HUES6 (cell line): Measurements from ENCODE around the gene CFAP61.
"Not testable (repeated sequence)": the region's sequence is repeated elsewhere in the genome, so short reads cannot be mapped to it uniquely, and the experiment has no call there.

ENCODE experiments used
- H3K27ac ChIP-seq: 2 replicates; pipeline ENCODE4 v1.7.0; 2013; ENCODE audit warnings: low read depth, mild to moderate bottlenecking, low read length, inconsistent platforms
- H3K27me3 ChIP-seq: 2 replicates; pipeline ENCODE4 v1.6.1; 2013; ENCODE audit warnings: low read length; ENCODE audit not compliant: control insufficient read depth, insufficient read depth
- H3K36me3 ChIP-seq: 2 replicates; pipeline ENCODE4 v1.6.1; 2013; ENCODE audit warnings: low read length; ENCODE audit not compliant: control insufficient read depth, insufficient read depth
- H3K4me1 ChIP-seq: 2 replicates; pipeline ENCODE4 v1.6.1; 2013; ENCODE audit warnings: low read length; ENCODE audit not compliant: control insufficient read depth, insufficient read depth
- H3K4me3 ChIP-seq: 2 replicates; pipeline ENCODE4 v1.5.1; 2013; ENCODE audit warnings: low read depth, low read length
- H3K9ac ChIP-seq: one replicate; pipeline ENCODE4 v1.6.1; 2013; ENCODE audit warnings: mild to moderate bottlenecking, low read length
- H3K9me3 ChIP-seq: 2 replicates; pipeline ENCODE4 v1.6.1; 2013; ENCODE audit warnings: low read depth, low read length; ENCODE audit not compliant: control insufficient read depth, insufficient read depth

CFAP61 gene

DNA sequence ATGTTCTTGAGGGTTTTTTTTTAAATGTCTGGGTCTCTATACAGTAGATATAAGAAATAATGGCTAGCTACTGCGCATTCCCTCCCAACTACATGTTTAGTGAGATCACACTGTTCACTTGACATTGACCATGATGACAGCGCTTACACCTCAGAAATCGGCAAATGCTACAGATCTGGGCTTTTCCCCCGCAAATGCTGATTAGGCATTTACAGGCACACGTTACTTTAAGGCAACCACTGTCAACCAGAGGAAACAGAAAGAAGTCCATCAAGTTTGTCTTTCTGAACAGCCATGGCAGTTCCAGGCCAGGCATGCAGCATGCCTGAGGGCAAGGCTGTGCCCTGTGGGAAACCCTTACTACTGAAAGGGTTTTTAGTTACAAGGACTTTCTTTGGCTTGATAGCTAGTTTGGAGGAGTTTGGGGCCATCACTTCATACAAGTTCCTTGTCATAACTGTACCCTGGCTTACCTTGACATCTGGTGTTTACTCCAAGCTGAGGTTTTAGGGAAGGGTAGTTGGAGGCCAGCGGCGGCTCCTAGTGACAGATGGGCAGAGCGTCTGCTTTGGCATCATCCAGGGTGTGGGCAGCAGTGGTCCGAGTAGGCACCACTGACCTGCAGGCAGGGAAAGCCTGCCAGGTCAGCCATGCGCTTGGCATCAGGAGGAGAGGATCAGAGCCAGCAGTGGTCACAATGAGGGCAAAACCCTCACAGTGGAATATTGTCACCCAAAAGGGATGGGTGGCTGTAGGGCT lies 43.0 kb downstream of the CFAP61 start:
- Histone ChIP-seq H3K27ac (no peak overlapping the region), H3K4me1 (no peaks in the 10 kb centered on the region), H3K4me3 (no peak overlapping the region), H3K27me3 (no peaks in the 10 kb centered on the region), H3K9me3 (no peaks in the 10 kb centered on the region), H3K36me3 (no peaks in the 10 kb centered on the region), H3K9ac (no peak overlapping the region)

DNA sequence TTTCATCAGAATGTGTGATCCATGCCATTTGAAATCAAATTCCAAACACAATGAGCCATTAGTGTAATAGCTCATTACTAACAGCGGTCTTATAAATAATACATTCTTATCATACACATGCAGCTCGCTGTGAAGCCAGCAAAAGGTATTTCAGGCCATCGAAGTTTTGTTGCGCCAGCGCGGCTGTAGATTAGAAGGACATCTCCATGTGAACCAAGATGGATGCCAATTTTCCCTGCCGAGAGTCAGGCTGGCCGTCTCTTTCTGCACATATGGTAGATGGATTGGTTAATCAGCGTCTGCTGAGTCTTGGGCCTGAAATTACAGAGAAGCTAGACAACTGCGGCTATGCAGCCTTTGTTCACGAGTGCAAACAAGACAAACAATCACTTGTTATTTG lies 44.1 kb downstream of the CFAP61 start:
- H3K9ac ChIP-seq: no peak overlapping the region
- no peaks in the 10 kb centered on the region for H3K27me3 ChIP-seq
- no peaks in the 10 kb centered on the region for H3K36me3 ChIP-seq
- H3K4me3 ChIP-seq: no peak overlapping the region
- no peak overlapping the region for H3K27ac ChIP-seq
- no peaks in the 10 kb centered on the region for H3K4me1 ChIP-seq
- H3K9me3 ChIP-seq: no peaks in the 10 kb centered on the region

DNA sequence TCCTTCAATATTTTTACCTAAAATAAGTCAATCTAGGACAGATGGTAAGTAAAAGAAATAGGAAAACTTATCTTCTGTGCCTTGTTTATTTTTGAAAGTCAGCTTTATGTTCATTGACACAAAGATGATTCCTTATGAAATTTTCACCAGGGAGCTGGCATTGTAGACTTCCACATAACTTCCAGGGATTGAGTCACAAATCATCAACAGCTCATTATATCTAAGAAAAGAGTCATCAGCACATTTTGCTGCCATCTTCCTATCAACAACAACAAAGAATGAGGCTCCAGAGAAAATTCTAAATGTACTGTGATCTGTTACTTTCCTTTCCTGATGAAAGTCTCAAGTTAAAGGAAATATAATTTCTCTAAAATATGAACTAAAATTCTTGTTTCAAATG lies 48.5 kb downstream of the CFAP61 start:
- no peak overlapping the region for H3K27ac ChIP-seq
- H3K9ac ChIP-seq: no peak overlapping the region
- no peaks in the 10 kb centered on the region for H3K36me3 ChIP-seq
- no peak overlapping the region for H3K4me3 ChIP-seq
- H3K27me3 ChIP-seq: no peaks in the 10 kb centered on the region
- no peaks in the 10 kb centered on the region for H3K9me3 ChIP-seq
- H3K4me1 ChIP-seq: 0 out of 2 replicates have a peak, but pooled peaks cover 4% of the 10 kb centered on the region

DNA sequence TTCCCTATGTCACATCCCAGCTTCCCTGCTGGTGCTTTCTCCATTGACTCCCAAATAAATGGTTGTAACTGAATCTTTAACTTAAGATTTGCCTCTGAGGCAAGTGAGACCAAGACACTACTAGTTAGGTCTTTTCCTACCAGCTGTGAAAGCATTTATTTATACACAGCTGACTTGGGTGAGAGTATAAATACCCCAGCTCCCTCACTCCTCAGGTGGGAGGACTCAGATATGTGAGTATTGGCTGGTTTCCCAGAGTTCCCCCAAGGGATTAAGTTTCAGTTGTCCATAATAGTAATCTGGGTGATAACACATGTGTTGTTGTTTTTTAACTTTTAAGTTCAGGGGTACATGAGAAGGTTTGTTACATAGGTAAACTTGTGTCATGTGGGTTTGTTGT lies 49.8 kb downstream of the CFAP61 start:
- no peak overlapping the region for H3K27ac ChIP-seq
- H3K27me3 ChIP-seq: no peaks in the 10 kb centered on the region
- H3K9ac ChIP-seq: no peak overlapping the region
- H3K9me3 ChIP-seq: no peaks in the 10 kb centered on the region
- H3K36me3 ChIP-seq: no peaks in the 10 kb centered on the region
- peaks cover 15% of the 10 kb centered on the region for H3K4me1 ChIP-seq
- no peak overlapping the region for H3K4me3 ChIP-seq

DNA sequence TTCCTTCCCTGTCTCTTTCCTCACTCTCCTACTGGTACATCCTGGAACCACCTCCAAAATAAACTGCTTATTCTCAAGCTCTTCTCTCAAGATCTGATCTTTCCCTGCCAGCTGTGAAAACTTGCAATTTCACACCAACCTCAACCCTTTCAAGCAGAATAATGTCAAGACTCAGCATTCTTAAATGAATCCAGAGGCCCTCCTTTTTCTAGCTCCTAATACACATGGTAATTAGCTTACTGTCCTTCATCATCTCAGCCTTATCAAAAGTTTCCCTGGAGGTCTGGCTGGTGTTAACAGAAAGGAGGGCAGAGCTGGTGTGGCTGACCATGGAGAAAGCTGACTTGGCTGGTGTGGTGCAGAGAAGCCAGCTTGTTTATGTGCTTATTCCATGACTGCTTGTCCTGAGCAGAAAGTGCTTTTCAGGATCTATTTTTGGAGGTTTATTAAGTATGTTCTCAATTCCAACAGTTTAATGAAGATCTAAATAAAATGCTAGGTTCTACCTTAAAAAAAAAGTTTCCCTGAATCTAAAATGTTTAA lies 50.5 kb downstream of the CFAP61 start:
- H3K36me3 ChIP-seq: no peaks in the 10 kb centered on the region
- no peak overlapping the region for H3K4me3 ChIP-seq
- no peak overlapping the region for H3K9ac ChIP-seq
- no peaks in the 10 kb centered on the region for H3K27me3 ChIP-seq
- H3K27ac ChIP-seq: no peak overlapping the region
- H3K4me1 ChIP-seq: peaks cover 18% of the 10 kb centered on the region
- H3K9me3 ChIP-seq: no peaks in the 10 kb centered on the region

DNA sequence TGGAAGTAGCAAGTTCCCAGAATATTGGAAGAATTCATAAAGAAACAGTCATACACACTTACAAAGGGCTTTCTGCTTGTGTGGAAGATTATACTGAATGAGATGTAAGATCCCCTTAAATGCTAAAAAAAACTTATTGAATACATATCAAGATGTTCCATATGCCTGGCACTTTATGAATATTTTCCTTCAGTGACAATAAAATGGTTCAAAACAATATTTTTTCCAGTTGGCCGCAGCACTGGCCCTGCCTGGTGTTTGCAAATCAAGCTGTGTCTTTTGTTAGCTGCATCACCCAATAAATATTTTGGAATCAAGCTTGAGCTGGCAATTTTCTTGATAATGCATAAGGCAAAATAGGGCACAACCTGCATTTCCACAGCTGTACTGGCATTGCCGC lies 51.2 kb downstream of the CFAP61 start:
- Histone ChIP-seq H3K4me1 (peaks cover 18% of the 10 kb centered on the region), H3K36me3 (no peaks in the 10 kb centered on the region), H3K27ac (no peak overlapping the region), H3K9ac (no peak overlapping the region), H3K9me3 (no peaks in the 10 kb centered on the region), H3K27me3 (no peaks in the 10 kb centered on the region), H3K4me3 (no peak overlapping the region)

DNA sequence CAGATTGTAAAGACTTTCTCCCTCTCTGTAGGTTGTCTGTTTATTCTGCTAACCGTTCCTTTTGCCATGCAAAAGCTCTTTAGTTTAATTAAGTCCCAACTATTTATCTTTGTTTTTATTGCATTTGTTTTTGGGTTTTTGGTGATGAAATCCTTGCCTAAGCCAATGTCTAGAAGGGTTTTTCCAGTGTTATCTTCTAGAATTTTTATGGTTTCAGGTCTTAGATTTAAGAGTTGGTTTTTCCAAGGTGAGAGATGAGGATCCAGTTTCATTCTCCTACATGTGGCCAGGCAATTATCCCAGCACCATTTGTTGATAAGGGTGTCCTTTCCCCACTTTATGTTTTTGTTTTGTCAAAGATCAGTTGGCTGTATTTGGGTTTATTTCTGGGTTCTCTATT lies 70.9 kb downstream of the CFAP61 start:
- not testable (repeated sequence) for H3K36me3 ChIP-seq, H3K27me3 ChIP-seq, H3K9me3 ChIP-seq, H3K9ac ChIP-seq, H3K4me1 ChIP-seq, H3K4me3 ChIP-seq, H3K27ac ChIP-seq

DNA sequence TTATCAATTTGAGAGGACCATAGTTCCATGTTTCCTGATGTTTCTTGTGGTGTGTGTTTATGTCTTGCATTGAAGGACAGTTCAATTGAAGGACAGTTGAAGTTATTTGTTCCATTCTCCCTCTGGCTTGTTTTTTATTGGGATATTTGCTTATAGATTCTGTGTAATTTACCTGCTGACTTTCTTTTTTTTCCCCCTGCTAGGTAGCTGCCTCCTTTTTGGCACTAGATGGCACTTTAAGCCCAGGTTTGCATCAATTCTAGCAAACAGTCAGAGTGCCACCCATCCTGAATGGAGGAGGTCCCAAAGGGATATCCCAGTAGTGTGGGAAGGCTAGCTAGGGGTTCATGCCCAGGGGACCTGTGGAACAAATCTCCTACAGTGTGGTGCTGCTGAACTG lies 78.1 kb downstream of the CFAP61 start:
- H3K9ac ChIP-seq: no peak overlapping the region
- H3K4me3 ChIP-seq: no peak overlapping the region
- no peak overlapping the region for H3K27ac ChIP-seq
- H3K36me3 ChIP-seq: no peaks in the 10 kb centered on the region
- no peaks in the 10 kb centered on the region for H3K27me3 ChIP-seq
- peaks cover 32% of the 10 kb centered on the region for H3K9me3 ChIP-seq
- H3K4me1 ChIP-seq: no peaks in the 10 kb centered on the region

DNA sequence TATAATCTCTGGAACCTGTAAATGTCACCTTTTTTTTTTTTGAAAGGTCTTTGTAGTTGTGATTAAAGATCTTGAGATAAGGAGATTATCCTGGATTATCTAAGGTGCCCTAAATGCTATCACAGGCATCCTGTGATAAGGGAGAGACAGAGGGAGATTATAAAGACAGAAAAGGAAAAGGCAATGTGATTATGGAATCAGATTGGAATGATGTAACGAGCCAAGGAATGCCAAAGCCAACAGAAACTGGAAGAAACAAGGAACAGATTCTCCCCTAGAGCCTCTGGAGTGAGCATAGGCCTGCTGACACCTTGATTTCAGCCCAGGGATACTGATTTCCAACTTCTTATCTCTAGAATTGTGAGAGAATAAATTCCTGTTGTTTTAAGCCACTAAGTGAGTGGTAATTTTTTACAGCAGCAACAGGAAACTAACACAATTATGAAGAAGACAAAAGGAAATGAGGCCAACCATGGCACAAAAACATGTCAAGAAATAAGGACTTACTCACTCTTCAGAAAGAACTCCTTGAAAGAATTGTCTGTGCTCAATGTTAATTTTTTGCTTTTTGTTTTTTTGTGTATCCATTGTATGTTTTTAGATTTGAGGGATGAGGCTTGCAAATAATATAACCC lies 82.7 kb downstream of the CFAP61 start:
- H3K4me1 ChIP-seq: no peaks in the 10 kb centered on the region
- no peak overlapping the region for H3K4me3 ChIP-seq
- no peaks in the 10 kb centered on the region for H3K27me3 ChIP-seq
- peaks cover 15% of the 10 kb centered on the region for H3K9me3 ChIP-seq
- no peaks in the 10 kb centered on the region for H3K36me3 ChIP-seq
- H3K27ac ChIP-seq: no peak overlapping the region
- H3K9ac ChIP-seq: no peak overlapping the region

DNA sequence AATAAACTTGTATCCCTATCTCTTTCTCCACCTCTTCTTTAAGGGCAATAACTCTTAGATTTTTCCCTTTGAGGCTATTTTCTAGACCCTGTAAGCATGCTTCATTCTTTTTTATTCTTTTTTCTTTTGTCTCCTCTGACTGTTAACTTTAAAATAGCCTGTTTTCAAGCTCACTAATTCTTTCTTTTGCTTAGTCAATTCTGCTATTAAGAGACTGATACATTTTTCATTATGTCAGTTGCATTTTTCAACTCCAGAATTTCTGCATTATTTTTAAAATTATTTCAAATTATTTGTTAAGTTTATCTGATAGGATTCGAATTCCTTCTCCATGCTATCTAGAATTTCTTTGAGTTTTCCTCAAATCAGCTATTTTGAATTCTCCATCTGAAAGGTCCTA lies 84.0 kb downstream of the CFAP61 start:
- Histone ChIP-seq H3K9me3 (peaks cover 6% of the 10 kb centered on the region), H3K4me1 (no peaks in the 10 kb centered on the region), H3K27me3 (no peaks in the 10 kb centered on the region), H3K9ac (no peak overlapping the region), H3K36me3 (no peaks in the 10 kb centered on the region), H3K4me3 (no peak overlapping the region), H3K27ac (no peak overlapping the region)

DNA sequence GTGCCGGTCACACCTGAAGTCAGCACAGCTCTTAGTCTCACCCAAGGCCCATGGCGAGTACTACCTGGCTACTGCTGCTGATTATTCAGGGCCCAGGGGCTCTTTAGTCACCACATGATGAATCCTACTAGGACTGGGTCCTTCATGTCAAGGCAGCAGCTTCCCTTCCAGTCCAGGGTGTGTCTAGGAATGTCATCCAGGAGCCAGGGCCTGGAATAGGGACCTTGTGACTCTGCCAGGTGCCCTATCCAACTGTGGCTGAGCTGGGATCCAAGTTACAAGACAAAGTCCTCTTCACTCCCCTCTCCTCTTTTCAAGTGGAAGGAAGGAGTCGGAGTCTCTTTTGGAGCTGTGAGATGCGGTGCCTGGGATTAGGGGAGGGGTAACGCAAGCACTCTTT lies 85.5 kb downstream of the CFAP61 start:
- Histone ChIP-seq H3K27me3 (no peaks in the 10 kb centered on the region), H3K9ac (no peak overlapping the region), H3K36me3 (no peaks in the 10 kb centered on the region), H3K9me3 (peaks cover 6% of the 10 kb centered on the region), H3K4me1 (no peaks in the 10 kb centered on the region), H3K27ac (no peak overlapping the region), H3K4me3 (no peak overlapping the region)
